DOHH2 (cell line): ENCODE results near the gene SMARCA2.

Experiments used
- H3F3A ChIP-seq: fragments of 200-600 bp; sonication (generic), shearing (Covaris generic); 2 replicates; pipeline ENCODE4 v1.6.0; 2016; ENCODE audit warnings: antibody characterized with exemption, mild to moderate bottlenecking; ENCODE audit not compliant: control insufficient read depth, insufficient read depth
- H3K27ac ChIP-seq: fragments of 200-600 bp; sonication (generic); 2 replicates; pipeline ENCODE4 v1.5.1; 2014; ENCODE audit warnings: low read depth, mild to moderate bottlenecking, low read length, moderate library complexity
- H3K27me3 ChIP-seq: fragments of 200-600 bp; sonication (generic); 2 replicates; pipeline ENCODE4 v1.6.1; 2014; ENCODE audit warnings: mild to moderate bottlenecking, low read length, mixed read lengths; ENCODE audit not compliant: control insufficient read depth
- H3K36me3 ChIP-seq: fragments of 200-600 bp; sonication (generic); 2 replicates; pipeline ENCODE4 v1.6.1; 2014; ENCODE audit warnings: mild to moderate bottlenecking, low read length, moderate library complexity, mixed read lengths; ENCODE audit not compliant: control insufficient read depth
- H3K4me1 ChIP-seq: fragments of 200-600 bp; sonication (generic); 2 replicates; pipeline ENCODE4 v1.6.1; 2014; ENCODE audit warnings: mild to moderate bottlenecking, low read length, mixed read lengths; ENCODE audit not compliant: control insufficient read depth
- H3K4me2 ChIP-seq: fragments of 200-600 bp; sonication (generic); 2 replicates; pipeline ENCODE4 v1.6.0; 2014; ENCODE audit warnings: mild to moderate bottlenecking, low read length, moderate library complexity
- H3K4me3 ChIP-seq: fragments of 200-600 bp; sonication (generic); 2 replicates; pipeline ENCODE4 v1.5.1; 2014; ENCODE audit warnings: mild to moderate bottlenecking, low read length, mixed read lengths
- H3K79me2 ChIP-seq: fragments of 200-600 bp; sonication (generic); 2 replicates; pipeline ENCODE4 v1.6.1; 2014; ENCODE audit warnings: mild to moderate bottlenecking, low read length, mixed read lengths; ENCODE audit not compliant: control insufficient read depth
- H3K9me2 ChIP-seq: fragments of 200-600 bp; sonication (generic); replicated peaks from 2 replicates; pipeline ENCODE4 v1.6.1; 2014; ENCODE audit warnings: mild to moderate bottlenecking, low read length, mixed read lengths; ENCODE audit not compliant: control insufficient read depth
- H3K9me3 ChIP-seq: fragments of 200-600 bp; sonication (generic); 2 replicates; pipeline ENCODE4 v1.6.1; 2014; ENCODE audit warnings: antibody characterized with exemption, low read length, mixed read lengths; ENCODE audit not compliant: control insufficient read depth, insufficient read depth
- H4K20me1 ChIP-seq: fragments of 200-600 bp; sonication (generic); 2 replicates; pipeline ENCODE4 v1.6.0; 2014; ENCODE audit warnings: low read depth, mild to moderate bottlenecking, antibody characterized with exemption, low read length, moderate library complexity; ENCODE audit not compliant: control insufficient read depth, insufficient read depth
- CTCF ChIP-seq: fragments of 200-600 bp; sonication (generic); IDR thresholded peaks from one replicate; pipeline ENCODE4 v1.5.1; 2014; ENCODE audit warnings: antibody characterized with exemption, mild to moderate bottlenecking, low read depth, low read length; ENCODE audit not compliant: poor library complexity, severe bottlenecking
- EZH2phosphoT487 ChIP-seq: fragments of 200-600 bp; sonication (generic); IDR thresholded peaks from 2 replicates; pipeline ENCODE4 v1.6.1; 2017; ENCODE audit warnings: borderline replicate concordance, mild to moderate bottlenecking, antibody characterized with exemption, low read length, moderate library complexity, mixed read lengths

Gene SMARCA2

GRCh38 chr9:2087500-2088313 is 72.6 kb downstream of the SMARCA2 start:
- H3K4me3 ChIP-seq, result no peak overlapping the region
- no peaks in the 10 kb centered on the region for H3K79me2 ChIP-seq
- TF ChIP-seq EZH2phosphoT487 (no peak), CTCF (peak; percentile 83)
- no peaks in the 10 kb centered on the region for H3K27me3 ChIP-seq
- no peak overlapping the region for H3K4me2 ChIP-seq
- no peaks in the 10 kb centered on the region for H3K9me2 ChIP-seq
- H4K20me1 ChIP-seq, result no peaks in the 10 kb centered on the region
- no peak overlapping the region for H3K27ac ChIP-seq
- no peaks in the 10 kb centered on the region for H3K4me1 ChIP-seq
- peaks cover 94% of the 10 kb centered on the region for H3K36me3 ChIP-seq
- no peaks in the 10 kb centered on the region for H3F3A ChIP-seq
- H3K9me3 ChIP-seq, result no peaks in the 10 kb centered on the region

GRCh38 chr9:2093920-2094597 is 78.9 kb downstream of the SMARCA2 start:
- H4K20me1 ChIP-seq, result no peaks in the 10 kb centered on the region
- H3K4me1 ChIP-seq, result no peaks in the 10 kb centered on the region
- H3K36me3 ChIP-seq, result peaks cover 87% of the 10 kb centered on the region
- TF ChIP-seq CTCF (no peak), EZH2phosphoT487 (no peak)
- H3K9me2 ChIP-seq, result no peaks in the 10 kb centered on the region
- H3K27ac ChIP-seq, result no peak overlapping the region
- no peaks in the 10 kb centered on the region for H3K79me2 ChIP-seq
- no peaks in the 10 kb centered on the region for H3K9me3 ChIP-seq
- H3F3A ChIP-seq, result no peaks in the 10 kb centered on the region
- no peak overlapping the region for H3K4me3 ChIP-seq
- no peak overlapping the region for H3K4me2 ChIP-seq
- no peaks in the 10 kb centered on the region for H3K27me3 ChIP-seq

- H3K9me3 ChIP-seq, result no peaks in the 10 kb centered on the region
- no peak overlapping the region for H3K27ac ChIP-seq
- H3F3A ChIP-seq, result no peaks in the 10 kb centered on the region
- H3K9me2 ChIP-seq, result no peaks in the 10 kb centered on the region
- no peak overlapping the region for H3K4me2 ChIP-seq
- peaks cover 76% of the 10 kb centered on the region for H3K36me3 ChIP-seq
- H3K79me2 ChIP-seq, result no peaks in the 10 kb centered on the region
- no peak overlapping the region for H3K4me3 ChIP-seq
- no peak for TF ChIP-seq CTCF
- no peak for TF ChIP-seq EZH2phosphoT487
- no peaks in the 10 kb centered on the region for H3K27me3 ChIP-seq
- no peaks in the 10 kb centered on the region for H3K4me1 ChIP-seq
- H4K20me1 ChIP-seq, result no peaks in the 10 kb centered on the region
These were observed 81.3 kb downstream of the SMARCA2 start for GRCh38 chr9:2096376-2096970.
